Measurements from ENCODE around the gene SSMEM1. TPM values are rescaled to one million over a fixed set of nuclear protein-coding genes. Genes with fewer than 3 reads are reported as not detected.
"Not testable (repeated sequence)": the region's sequence is repeated elsewhere in the genome, so short reads cannot be mapped to it uniquely, and the experiment has no call there.

The SSMEM1 gene
- total RNA-seq, 4 donors from 2014 or later, result 0.44 TPM; not detected in 3

- no peak for DNase-seq (ENCODE audit: low spot score)
- ATAC-seq (ENCODE audit: low FRiP score), result no peak
These were observed 26.9 kb upstream of the SSMEM1 start for GRCh38 chr7:130180571-130181262.

GRCh38 chr7:130181263-130181605, 26.4 kb upstream of the SSMEM1 start:
- DNase-seq (ENCODE audit: low spot score), result no peak
- no peak for ATAC-seq (ENCODE audit: low FRiP score)
- no peak for TF ChIP-seq CTCF (IDR thresholded peaks at IDR 0.05)

More at GRCh38 chr7:130180571-130181262, 26.9 kb upstream of the SSMEM1 start:
- TF ChIP-seq CTCF (IDR thresholded peaks at IDR 0.05), result no peak

GRCh38 chr7:130182990-130183389, 24.7 kb upstream of the SSMEM1 start:
- no peak for TF ChIP-seq CTCF (IDR thresholded peaks at IDR 0.05)
- ATAC-seq (ENCODE audit: low FRiP score) (no peak), DNase-seq (ENCODE audit: low spot score) (no peak)

GRCh38 chr7:130184349-130184748, 23.3 kb upstream of the SSMEM1 start:
- ATAC-seq (ENCODE audit: low FRiP score); DNase-seq (ENCODE audit: low spot score): not testable (repeated sequence)

- no peak for ATAC-seq (ENCODE audit: low FRiP score)
- TF ChIP-seq CTCF (IDR thresholded peaks at IDR 0.05), result no peak
These were observed 20.3 kb upstream of the SSMEM1 start for GRCh38 chr7:130187360-130187759.

GRCh38 chr7:130189343-130189742, 18.3 kb upstream of the SSMEM1 start:
- TF ChIP-seq CTCF (IDR thresholded peaks at IDR 0.05), result no peak
- ATAC-seq (ENCODE audit: low FRiP score), result no peak

More at GRCh38 chr7:130187360-130187759, 20.3 kb upstream of the SSMEM1 start:
- no peak for DNase-seq (ENCODE audit: low spot score)

GRCh38 chr7:130191791-130192190, 15.9 kb upstream of the SSMEM1 start:
- DNase-seq (ENCODE audit: low spot score) (no peak), ATAC-seq (ENCODE audit: low FRiP score) (no peak)
- TF ChIP-seq CTCF (IDR thresholded peaks at IDR 0.05), result no peak

More at GRCh38 chr7:130189343-130189742, 18.3 kb upstream of the SSMEM1 start:
- no peak for DNase-seq (ENCODE audit: low spot score)
